Activated CD8-positive, alpha-beta memory T cell treated with anti-CD3 and anti-CD28 coated beads, Interleukin-2, amount 50 U/mL, for 48 hours (primary cell): ENCODE measurements around the gene RTP4.

Experiments used
- DNase-seq: peaks from one replicate; pipeline ENCODE4 v3.0.0-alpha.2; 2020

The RTP4 gene, protein sequence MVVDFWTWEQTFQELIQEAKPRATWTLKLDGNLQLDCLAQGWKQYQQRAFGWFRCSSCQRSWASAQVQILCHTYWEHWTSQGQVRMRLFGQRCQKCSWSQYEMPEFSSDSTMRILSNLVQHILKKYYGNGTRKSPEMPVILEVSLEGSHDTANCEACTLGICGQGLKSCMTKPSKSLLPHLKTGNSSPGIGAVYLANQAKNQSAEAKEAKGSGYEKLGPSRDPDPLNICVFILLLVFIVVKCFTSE

DNA sequence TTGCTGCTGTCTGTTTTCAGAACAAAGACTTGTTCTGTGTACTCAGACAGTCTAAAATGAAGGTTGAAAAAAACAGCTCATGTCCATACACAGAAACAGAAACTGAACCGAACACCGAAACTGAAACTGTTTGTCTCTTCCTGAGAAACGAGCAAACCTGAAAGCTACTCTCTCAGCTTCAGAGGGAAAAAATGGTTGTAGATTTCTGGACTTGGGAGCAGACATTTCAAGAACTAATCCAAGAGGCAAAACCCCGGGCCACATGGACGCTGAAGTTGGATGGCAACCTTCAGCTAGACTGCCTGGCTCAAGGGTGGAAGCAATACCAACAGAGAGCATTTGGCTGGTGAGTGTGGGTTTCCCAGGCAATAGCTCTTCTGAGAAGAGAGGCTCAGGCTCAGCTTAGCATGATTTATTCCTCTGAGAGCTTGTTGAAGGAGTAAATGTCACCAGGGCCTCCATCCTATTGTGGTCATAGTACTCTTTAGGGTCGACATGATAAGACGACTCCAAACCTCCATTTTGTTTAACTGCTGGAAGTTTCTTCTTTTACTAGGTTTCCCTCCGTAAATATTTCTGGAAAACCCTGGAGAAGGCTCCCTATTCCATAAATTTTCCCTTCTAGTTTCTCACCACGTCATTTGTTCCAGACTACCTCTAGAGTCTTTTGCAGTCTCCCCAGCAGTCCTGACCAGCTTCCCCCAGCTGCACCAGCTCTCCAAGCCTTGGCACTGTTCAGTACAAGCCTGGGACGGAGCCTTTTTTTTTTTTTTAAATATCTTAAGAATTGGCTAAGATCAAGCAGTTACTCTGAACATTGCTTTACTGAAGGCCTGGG lies at the start of gene RTP4:
Gene RTP4, plus strand, starts transcription at position 135 of the 838 bp plus-strand sequence. Its CDS starts 57 bp downstream, at position 192.
- DNase-seq, result peak; percentile 62

DNA sequence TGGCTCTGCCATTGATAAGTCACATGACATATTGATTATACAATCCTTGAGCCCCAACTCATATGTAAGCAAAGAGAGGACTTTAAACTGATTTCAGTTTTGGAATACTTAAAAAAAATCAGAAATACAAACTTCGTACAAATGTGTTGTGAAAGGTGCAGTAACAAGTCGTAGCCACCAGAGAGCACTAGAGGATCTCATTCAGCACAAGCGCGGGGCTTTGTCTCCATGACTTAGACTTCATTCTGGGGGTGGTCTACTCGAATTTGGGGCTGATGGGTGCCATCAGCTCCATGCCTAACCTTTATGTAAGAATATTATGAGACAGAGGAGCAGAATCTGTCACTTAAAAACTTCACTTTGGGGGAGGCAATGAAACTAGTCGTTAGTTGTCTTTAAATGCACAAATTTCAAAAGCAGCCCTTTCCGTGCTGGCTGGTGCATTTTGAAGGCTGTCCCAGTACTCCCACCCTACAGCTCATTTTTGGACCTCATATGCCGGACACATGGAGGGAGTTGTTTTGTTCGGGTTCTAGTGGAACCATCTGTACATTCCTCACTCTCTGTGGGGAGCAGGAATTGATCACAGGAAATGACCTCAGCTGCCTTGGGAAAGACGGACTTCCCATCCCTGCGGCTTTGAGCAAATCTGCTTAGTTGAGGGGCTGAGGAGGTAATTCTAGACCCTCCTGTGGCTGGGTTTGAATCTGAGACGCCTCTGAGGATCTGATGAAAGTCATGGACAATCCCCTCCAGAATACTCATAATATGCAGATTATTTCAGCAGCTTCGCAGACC lies 49.2 kb upstream of the RTP4 start:
- no peak for DNase-seq

DNA sequence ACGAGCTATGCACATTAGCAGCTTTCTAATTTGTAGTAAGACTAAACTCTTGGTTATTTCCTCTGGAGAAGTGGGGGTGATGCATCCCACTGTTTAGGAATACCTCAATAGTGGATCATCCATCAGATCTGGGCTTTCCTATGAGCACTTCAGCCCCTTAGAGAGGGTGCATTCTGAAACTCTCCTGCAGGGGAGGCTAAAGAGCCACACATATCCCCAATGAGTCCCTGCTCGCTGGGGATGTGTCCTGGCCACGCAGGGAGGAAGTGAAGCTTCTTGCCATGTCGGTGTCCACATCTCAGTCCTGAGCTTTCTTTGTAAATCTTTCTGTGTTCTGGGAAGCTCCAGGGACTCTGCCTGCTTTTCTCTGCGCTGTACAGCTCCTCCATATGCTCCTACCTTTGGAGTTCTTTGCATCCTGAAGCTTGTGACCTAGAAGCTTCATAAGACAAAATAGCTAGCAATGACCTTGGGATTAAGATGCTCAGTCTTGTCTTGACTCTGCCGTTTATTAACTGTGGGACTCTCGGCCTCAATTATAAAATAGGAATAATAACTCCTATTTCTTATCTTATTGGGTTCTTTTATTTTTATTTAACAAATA lies 48.4 kb upstream of the RTP4 start:
- peak; percentile 78 for DNase-seq

DNA sequence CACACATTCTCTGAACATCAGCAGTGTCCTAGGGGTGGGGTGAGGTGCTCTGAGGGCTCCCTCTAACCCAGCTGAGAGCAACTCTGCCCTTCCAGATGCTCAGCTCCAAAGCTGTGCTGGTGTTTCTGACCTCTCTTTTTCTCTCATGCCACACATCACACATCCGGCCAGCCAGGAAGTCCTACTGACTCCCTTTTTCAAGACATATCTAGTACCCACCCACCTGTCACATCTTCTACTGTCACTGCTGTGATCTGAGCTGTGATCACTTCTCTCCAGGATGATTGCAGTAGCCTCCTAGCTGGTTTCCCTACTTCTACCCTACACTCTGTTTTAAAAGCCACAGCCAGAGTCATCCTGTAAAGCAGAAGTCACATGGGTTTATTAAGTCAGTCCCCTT lies 46.4 kb upstream of the RTP4 start:
- DNase-seq, result no peak

DNA sequence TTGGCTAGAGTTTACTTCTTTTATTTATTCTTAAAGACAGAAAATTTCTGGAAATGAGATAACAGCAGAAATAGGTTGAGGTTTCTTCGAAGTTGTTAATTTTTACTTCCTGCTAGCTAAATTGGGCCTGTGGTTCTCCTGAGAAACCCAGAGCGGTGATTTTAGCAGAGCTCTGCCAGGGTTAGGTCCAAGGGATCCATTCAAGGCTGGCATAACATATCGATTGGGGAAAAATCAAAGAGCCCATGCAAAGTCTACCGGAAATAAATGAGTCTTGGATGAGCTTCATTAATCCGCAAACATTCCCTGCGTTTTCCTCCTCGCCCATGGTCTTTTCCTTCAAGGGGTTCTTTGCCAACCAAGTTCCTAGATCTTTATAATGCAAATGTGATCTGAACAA lies 45.9 kb upstream of the RTP4 start:
- no peak for DNase-seq

DNA sequence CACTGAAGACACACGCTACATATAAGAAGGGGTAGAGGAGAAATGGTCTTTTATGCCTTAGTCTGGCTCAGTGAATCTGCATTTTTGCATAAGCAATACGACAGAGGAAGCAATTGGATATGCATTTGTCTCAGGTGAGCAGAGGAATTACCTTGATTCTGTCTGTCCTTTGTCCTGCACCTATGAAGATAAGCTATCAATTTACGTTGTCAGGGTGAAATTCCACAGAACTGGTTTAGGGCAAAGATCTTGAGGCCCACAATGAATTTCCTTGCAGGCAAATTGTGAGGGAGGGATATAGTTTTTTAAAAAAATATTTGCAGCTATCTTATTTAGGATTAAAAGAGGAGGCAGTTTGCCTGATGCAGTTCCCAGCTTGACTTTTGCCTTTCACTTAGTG lies 45.1 kb upstream of the RTP4 start:
- no peak for DNase-seq

DNA sequence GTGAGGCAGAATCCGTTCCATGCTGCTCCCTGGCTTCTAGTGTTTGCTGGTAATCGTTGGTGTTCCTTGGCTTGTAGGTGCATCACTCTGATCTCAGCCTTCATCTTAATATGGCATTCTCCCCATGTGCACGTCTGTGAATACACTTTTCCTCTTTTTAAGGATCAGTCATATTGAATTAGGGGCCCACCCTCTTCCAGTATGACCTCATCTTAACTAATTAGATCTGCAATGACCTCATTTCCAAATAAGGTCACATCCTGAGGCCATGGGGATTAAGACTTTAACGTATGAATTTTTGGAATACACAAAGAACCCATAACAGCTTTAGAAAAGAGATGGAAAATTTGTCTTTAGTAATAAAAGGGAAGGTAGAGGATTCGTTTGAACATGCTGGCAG lies 42.6 kb upstream of the RTP4 start:
- no peak for DNase-seq

DNA sequence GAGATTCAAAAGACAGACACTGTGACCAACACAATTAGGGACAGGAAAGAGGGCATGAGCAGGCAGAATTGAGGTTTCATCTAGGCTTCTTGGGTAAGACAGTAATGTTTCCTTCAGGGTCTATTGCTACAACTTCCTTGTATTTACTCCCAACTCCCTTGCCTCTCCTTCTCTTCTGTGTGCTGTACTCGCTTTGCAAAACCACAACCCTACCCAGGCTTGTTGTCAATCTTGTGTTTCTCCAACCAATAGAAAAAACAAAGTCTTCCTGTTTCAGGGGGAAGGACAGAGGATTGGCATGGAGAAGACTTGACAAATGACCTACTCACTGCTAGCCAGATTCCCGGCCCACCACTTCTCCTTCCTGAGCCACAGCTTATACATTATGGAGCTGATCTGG lies 40.3 kb upstream of the RTP4 start:
- DNase-seq, result no peak

DNA sequence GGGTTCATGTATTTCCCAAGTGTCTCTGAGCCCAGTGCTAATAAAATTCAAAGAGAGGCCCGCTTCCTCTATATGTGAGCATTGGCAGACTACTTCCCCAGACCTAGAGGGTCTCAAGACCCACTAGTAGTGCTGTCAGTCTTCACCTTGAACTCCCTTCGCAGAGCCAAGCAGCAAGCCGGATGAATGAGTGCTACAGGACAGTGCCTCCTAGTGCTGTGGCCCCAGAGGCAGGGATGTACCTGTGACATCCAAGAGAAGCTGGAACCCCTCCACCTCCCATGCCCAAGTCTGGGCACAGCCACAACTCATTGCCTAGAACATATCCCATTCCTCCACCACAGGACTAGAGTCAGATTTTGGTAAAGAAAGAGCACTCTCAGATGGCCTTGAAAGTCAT lies 39.5 kb upstream of the RTP4 start:
- no peak for DNase-seq

DNA sequence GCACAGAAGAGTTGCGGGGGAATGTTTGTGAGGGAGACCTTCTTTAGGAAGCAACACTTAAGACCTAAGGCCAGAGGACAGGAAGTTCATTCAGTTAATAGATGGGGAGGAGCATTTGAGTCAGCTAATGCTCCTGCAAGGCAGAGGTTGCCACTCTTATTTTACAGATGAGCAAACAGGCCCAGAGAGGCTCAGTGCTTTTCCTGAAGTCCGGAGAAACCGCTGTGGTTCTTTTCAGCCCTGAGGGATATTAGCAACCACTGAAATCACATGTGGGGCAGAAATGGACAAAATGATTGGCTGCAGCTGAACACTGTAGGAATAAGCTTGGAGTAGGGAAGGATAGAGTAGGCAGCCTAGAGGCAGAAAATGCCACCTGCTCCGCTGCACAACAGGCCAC lies 33.3 kb upstream of the RTP4 start:
- no peak for DNase-seq

DNA sequence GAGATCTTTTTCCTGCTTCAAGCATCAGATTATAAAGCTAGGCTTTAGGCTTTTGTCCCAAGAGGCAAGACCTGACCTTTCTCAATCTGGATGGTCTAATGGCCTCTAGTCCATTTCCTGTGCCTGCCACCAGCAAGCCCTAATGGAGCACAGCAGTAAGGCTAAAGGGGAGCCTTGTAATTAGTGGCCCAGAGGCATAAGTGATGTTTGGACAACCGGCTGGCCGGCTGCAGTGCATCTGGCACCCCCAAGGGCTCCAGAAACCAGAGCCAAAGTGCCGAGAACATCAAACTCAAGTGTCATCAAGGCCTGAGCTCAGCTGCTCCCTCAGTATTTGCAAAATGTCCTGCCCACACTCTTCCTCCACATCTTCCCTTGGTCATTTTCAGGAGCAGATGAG lies 31.9 kb upstream of the RTP4 start:
- no peak for DNase-seq

DNA sequence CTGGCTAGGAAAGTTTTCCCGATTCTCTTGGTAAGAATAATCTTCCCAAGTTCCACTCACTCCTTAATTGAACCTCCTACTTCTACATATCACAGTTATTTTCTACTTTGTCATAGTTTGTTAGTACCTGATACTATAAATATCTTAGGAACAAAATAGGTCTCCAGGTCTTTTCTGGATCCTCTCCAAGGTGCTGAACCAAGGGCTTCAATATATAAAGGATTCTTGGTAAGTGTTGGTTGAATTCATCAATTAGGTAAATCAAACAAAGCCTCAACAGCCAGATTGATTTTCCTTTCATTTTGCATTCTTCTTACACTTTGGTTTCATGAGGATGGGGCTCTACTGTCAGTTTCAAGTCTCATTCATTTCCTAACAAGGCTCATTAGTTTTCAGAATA lies 27.6 kb upstream of the RTP4 start:
- no peak for DNase-seq

DNA sequence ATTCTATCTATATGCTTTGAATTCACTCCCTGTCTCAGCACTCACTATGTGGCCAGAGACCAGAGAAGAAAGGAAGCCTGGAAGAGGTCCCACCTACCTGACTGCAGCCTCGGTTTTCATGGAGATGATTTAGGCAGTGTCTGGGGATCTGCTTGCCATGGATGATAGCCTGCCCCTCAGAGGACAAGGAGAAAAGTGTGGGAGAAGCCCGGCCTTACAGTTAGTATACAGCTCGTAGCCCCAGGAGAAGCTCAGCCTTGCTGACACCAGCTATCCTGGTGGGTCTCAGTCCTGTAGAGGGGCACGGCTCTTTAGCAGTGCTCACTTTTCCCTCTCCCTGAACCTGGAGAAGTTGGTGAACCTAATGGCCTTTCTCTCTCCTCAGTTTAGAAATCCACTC lies 25.9 kb upstream of the RTP4 start:
- no peak for DNase-seq

DNA sequence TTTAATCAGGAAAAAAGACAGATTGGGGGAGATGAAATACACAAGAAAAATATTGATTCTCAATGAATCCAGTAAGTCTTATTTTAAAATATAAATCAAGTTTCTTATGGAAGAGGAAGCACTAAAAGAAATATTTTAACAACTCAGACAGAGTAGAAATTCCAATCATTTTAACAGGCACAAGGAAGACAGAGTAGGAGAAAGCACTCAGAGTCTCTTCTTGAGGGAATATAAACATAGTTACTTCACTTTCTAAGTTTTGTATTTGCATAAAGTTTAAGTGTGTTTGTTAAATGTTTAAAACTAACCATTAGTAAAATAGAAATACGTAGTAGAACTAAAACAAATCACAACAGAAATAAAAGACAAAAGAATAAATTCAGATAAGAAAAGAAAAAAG lies 24.5 kb upstream of the RTP4 start:
- no peak for DNase-seq

DNA sequence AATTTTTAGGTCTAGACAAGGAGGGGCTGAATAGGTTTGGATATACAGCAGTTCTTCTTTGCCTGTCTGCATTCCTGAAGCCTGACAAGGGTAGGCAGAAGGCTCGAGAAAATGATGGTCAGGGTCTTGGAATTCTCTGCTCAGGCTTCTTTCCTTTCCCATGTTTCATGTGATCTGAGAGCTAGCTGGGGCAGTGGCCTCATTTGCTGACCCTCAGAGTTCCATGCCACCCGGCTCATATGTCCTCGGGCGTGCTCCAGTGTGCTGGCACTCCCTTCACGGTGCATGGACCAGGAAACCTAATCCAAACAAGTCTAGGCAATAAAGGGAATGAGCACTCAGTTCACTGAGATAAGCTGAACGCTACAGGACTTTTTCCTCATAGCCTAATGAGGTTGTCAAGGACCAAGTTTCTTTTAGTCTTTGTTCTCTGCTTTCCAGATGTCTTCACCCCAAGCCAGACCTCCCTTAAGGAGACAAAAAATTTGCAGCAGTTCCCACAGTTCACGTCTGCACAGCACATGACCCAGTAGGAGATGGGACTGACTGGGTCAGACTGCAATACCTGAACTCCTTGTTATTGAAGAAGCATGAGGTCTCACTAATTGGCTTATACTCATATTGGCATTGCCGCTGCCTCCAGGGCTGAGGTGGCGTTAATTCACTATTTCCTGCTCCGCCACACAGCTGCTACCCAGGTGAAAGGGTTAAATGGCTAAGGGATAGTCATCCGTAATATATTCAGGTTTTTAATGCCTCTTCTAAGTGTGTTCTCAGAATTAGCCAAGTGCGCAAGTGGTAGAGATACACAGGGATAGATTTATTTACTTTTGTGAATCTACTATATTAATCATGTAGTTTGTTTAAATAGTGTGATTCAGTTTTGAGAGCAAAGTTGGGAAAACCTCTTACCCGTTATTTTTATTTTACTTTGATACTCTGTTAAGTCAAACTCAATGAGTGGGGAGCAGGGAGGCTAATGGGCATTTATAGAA lies 15.3 kb upstream of the RTP4 start:
- no peak for DNase-seq

DNA sequence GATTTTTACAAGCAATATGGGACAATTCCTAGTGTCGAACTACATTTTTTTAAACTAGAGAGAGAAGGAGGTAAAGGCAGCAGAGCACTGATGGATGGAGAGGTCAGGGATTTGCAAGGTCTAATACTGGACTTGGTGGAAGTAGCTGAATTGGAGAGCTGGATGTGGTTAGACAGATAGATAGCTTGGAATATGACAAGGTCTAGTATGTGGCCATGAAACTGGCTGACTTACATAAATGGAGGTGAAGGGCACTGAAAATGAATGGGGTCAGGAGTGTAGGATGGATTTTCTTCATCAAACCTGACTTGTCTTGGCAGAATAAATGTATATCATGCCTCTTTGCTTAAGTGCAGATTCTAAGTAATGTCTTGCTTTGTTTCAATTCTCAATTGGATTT lies 10.1 kb upstream of the RTP4 start:
- no peak for DNase-seq

DNA sequence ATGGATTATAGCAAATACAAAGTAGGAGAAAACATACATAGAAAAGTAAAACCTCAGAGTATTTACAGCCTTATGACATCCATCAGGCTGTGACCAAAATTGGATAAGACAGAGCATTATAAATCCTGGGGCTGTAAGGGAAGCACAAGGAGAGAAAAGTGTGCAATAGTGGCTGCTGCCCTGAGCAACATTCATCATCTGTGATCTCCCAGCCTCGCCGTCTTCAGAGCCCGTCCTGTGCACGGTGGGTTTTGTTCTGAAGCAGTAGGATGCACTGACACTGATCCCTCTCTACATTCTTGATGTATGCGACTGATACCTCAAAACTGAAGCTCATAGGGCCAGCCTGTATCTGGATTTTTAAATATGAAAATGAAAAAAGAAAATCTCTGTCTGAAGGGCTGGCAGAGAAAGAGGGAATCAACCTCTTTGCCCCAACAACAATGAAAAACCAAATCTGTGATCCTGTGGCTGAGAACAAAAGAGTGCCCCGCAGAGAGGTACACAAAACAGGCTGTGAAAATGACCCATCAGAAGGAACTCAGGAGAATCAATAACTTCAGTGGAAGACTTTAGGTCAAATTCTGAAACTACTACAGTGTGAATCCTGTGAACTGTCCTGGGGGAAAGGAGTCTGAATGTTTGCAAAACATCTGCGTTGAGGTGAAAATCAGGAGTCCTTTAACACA lies 8.2 kb upstream of the RTP4 start:
- no peak for DNase-seq

DNA sequence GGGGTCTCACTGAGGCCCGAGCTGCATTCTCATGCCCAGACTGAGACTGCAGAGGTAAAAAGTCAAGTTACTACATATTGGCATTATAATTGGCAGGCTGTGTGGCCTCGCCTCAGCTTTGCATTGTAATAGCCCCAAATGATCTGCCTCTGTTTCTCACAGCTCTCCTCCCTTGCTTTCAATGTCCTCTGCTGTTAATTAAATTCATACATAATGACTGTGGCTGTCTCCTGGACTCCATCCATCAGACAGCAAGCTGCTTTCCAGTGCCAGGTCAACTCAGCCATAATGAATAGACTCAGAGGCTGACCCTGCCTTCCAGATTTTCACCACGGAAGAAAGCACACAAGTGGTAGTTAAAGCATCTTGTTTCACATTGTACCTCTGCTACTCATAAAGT lies 7.6 kb upstream of the RTP4 start:
- DNase-seq, result no peak

DNA sequence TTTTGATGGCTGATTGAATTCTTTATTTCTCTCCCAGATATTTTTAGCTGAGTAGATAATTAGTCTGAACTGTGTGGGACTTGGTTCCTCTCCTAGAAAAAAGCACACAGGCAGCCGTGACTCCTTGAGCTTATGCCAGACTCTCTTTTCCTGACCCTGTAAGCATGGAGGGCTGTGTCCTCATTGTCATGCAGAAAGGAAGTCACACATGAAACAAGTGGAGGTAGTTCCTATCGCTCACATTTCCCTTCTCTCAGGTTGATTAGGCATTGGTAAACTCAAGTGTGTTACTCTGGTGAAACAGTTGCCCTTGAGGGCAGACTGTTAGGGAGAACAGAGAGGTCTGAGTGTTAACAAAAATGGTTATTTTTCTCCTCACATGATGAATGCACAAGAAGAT lies 6.3 kb upstream of the RTP4 start:
- DNase-seq, result no peak

DNA sequence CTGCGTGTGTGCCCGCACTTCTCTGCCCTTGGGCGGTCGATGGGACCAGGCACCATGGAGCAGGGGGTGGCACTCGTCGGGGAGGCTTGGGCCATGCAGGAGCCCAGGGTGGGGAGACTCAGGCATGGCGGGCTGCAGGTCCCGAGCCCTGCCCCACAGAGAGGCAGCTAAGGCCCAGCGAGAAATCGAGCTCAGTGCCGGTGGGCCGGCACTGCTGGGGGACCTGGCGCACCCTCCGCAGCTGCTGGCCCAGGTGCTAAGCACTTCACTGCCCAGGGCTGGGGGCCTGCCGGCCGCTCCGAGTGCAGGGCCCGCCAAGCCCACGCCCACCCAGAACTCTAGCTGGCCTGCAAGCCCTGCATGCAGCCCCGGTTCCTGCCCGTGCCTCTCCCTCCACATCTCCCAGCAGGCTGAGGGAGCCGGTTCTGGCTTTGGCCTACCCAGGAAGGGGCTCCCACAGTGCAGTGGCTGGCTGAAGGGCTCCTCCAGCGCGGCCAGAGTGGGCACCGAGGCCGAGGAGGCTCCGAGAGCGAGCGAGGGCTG lies 553 bp upstream of the RTP4 start:
- peak; percentile 61 for DNase-seq

DNA sequence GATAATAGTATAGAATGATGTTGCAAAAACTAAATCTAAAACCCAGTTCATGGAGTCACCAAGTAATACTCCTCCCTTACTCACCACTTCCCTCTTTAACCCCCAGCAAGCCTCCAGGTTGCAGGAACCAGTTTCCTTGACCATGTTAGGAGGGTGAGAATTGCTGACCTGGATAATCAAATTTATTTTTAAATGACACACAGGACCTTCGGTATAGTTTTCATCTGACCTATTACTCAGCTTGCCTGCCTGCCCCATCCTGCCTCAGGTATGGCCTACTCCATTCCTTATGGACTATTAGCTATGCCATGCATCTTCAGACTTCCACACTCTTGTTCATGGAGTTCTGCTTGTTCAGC lies 883 bp downstream of the RTP4 start:
- DNase-seq, result no peak
